Inflammatory macrophage treated with lipopolysaccharide for 4 hours (primary cell): ENCODE data around the gene WDR18.

Experiments used
- DNase-seq: peaks from one replicate; pipeline ENCODE4 v3.0.0-alpha.2; 2020

WDR18 gene

DNA sequence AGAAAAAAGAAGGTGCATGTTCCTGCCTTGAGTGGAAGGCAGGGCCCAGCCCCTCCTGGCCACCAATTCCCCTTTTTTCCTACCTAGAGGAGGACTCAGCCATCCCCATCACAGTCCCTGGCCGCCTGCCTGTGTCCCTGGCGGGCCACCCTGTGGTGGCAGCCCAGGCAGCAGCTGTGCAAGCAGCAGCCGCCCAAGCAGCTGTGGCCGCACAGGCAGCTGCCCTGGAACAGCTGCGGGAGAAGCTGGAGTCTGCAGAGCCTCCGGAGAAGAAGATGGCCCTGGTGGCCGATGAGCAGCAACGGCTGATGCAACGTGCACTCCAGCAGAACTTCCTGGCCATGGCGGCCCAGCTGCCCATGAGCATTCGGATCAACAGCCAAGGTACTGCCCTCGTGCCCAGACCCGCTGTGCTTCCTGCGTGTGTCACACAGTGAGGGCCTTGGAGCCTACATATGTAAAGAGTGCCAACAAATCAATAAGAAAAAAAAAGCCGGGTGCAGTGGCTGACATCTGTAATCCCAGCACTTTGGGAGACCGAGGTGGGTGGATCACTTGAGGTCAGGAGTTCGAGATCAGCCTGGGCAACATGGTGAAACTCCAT, 17.6 kb upstream of the WDR18 start:
- no peak for DNase-seq

DNA sequence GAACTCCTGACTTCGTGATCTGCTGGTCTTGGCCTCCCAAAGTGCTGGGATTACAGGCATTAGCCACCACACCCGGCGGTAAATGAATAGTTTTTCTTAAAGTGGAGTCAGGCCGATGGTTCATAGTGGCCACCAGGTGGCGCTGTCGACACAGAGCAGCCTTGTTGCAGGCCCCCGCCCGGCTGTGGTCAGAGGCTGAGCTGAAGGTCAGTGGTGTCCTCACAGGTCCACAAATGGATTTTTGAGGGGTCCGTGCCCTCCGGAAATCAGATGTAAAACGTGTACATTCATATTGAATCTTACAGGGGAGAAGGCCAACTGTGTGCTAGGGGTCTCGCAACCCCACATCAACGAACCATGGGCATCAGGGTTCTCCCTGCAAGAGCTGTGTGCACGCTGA, 13.4 kb upstream of the WDR18 start:
- no peak for DNase-seq

DNA sequence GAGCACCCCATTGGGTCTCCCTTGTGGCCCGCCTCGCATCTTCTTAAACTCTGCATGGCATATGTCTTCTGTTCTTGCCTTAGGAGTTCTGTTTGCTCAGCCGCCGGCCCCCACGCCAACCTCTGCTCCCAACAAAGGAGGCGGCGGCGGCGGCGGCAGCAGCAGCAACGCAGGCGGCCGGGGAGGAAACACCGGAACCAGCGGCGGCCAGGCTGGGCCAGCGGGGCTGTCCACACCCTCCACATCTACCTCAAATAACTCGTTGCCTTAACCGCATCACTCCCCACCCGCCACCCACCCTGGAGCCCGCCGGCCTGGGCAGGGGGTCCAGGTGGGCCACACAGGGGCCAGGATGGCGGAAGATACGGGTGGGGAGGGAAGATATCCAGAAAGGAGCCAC, 12.3 kb upstream of the WDR18 start:
- DNase-seq, result no peak

DNA sequence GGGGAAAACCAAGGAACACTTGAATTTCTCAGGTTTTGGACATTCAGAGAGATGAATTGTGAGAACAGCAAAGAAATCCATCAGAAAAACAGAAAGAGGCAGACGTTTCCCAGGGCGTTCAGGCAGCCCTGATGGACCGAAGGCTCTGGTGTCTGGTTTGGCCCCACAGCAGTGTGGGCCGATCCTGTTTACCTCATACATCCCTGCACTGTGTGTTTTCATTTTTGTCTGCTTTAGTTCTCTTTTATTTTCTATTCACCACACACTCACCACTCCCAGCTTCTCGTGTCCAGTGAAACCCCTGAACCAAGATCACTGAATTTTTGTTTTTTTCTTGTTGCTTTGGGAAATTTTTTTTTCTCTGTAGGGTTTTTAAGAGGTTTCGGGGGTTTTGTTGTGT, 11.9 kb upstream of the WDR18 start:
- no peak for DNase-seq

DNA sequence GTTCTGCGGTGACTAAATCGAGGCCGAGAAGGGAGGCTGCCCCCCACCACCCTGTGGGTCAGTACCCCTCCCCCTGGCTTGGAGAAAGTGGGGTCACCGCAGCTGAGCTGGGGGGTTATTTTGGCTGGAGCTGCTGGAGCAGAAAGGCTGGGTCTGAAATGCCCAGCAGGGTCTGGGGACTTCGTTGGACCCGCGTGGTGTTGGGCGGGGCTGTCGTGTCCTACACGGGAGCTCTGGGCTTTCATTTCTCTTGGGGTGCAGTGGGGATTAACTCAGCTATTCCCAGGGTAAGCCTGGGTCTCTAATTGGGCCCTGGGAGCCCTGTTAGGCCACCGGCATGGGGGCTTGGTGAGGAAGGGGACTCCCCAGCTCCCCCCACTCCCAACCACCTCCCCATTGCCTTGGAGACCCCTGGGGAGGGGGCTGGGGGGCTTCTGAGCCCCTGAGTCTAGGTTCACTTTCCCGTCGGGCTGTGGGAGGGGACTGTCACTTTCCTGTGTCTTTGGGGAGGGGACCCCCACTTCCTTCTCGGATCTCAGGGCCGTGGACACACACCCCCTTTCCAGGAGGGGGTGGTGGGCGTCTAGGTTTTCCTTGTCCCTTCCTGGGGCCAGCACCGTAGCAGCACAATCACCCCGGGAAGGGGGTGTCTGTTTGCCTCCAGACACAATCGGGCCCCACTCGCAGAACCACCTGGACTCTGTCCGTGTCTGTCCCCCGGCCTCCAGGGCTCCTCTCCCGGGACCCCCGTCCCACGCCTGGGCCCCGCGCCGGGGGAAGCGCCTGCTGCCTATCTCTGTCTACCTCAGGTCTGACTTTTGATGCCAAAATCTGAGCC, 10.2 kb upstream of the WDR18 start:
- no peak for DNase-seq

DNA sequence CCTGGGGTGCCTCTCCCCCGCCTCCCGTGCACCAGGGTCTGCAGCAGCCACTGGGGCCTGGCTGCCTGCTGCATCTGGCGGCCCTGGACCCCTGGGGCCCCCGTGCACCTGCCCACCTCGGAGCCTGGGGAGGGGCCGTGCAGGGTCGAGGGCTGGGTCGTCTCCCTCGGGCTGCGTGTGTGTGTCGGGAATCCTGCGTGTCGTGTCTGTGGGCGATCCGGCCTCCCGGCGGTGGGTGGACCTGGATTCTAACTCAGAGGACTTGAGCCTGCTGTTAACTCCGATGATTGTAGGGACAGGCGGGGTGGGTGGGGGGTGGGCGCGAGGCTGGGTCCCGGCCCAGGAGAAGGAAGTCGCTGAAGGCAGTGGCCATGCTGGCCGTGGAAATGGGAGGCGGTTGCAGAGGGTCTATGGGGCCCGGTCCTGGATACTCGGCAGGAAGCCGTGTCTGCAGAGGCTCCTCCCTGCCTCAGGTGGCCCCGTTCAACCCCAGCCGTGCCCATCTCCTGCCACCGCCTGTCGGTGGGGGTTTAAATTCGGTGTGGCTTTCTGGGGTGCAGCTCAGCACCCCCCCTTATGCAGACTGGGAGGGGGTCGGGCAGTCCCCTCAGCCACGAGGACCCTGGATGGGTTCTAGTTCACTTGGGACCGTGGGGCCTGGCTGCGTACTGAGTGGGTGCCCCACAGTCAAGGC, 9.4 kb upstream of the WDR18 start:
- DNase-seq, result no peak

DNA sequence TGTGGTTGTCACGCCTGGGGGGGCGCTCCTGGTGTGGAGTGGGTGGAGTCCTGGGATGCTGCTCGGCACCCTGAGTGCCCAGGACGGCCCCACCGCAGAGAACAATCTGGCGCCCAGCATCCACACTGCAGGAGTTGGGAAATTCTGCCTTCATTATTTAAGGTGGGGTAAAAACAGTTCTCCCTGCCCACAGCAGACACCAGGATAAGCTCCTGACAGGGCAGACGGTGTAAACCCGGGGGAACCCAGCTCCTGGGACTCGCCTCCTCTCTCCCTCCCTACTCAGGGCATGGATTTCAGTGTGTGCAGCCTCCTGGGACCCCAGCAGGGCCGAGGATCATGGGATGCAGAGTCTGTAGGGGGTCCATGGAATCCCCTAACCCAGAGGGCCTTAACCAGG, 7.7 kb upstream of the WDR18 start:
- no peak for DNase-seq

DNA sequence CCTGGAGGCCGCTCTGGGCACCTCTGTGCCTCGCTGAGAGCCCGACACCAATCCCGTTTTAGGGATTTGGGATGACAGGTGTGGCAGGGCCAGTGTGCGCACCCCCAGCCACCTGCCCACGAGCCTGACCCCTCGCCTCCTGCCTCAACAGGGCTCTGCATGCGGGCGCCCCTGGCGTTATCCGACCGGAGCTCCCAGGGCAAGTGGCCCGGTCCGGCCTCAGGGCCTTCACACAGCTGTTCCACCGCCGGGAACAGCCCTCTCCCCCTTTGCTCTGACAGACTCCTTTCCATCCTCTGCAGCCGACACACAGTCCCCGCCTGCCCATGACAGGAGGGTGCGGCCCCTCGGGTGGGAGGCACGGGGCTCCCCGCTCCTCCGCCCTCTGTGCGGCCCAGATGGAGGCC, 7.1 kb upstream of the WDR18 start:
- no peak for DNase-seq

DNA sequence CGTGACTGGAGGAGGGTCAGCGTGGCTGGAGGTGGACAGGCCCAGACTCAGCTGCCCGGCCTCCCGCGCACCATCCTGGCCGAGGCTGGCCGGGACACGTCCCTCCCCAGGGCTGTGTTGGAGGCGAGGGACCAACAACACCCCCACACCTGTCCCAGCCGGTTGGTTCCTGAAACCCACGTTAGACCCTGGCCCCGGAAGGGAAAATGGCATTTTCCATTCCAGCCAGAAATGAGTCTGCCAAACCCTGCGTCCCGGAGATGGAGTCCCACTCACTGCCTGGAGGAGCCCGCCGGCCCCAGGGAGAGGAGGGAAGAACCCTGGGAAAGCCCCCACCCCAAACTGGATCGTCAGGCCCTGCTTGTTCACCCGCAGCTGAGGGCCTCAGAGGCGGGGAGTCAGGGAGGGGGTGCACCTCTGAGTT, 4.8 kb upstream of the WDR18 start:
- DNase-seq, result no peak

DNA sequence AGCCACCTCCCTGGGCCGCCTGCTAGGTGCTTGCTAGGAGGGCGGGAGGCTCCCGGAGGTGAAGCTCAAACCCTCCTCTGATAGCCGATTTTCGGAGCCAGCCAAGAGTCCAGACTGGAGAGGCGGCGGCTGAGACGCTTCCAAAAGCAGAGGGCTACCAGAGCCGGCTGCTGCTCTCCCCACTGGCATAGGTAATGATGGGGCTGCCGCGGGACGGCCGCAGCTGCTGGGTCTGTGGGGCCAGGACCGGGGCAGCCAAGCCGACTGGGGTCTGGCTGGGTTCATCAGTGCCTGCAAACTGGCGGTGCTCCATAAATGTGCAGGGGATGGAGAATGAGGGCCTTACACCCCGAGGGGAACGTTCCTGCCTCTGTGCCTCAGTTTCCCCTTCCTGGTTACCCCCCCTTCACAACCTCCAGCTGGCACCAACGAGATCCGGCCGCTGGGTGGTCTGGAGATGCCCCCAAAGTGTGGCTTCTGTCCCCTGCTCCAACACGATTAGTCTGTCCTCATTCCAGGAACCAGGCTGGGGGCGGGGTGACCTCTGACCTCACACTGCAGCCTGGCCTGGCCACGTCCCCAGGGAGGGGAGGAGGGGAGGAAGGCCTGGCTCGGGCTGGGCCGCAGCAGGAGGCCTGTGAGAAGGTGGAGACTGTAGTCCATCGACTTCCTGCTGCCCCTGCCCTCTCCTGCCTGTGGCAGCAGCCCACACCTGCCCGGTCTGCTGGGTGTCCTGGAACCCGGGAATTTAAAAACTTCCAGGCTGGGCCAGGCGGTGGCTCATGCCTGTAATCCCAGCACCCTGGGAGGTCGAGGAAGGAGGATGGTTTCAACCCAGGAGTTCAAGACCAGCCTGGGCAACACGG, 3.8 kb upstream of the WDR18 start:
- DNase-seq, result peak; percentile 33

DNA sequence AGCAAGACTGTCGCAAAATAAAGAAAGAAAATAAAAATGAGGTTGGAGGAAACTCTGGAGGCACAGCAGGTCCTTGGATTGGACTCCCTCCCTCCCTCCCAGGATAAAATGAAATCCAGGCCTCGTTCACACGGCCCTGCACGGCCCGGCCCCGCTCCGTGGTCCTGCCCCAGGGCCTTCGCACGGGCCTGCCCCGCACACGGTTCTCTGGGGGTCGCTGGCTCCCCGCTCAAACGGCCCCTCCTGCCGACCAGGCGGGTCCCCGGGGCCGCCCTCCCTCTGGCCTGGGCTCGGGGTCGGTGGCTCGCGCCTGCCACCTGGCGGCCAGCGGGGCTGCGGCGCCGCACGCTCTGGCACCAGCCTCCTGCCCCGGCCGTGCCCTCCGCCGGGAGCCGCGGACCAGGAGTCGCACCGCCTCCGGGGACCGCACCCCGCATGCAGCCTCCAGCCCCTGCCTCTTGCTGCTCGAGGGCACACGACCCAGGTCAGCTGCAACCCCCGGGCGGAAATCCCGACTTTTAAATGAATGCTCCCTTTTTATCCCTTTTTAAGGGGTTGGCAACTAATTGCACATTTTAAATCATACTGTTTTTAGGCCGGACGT, 1.5 kb upstream of the WDR18 start:
- DNase-seq, result peak; percentile 58

DNA sequence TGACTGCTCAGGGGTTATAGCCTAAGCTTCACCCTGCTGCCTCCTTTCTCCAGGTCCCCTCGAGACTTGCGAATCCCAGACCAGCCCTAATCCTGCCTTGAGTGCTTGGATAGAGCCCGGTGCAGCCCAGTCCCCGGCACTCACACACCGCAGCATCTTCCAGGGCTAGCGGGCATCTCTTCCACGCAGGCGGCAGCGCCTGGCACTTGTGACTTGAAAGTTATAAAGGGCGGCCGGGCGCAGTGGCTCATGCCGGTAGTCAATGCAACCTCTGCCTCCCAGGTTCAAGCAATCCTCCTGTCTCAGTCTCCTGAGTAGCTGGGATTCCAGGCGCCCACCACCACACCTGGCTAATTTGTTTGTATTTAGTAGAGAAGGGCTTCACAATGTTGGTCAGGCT, 1.9 kb downstream of the WDR18 start:
- DNase-seq, result no peak

DNA sequence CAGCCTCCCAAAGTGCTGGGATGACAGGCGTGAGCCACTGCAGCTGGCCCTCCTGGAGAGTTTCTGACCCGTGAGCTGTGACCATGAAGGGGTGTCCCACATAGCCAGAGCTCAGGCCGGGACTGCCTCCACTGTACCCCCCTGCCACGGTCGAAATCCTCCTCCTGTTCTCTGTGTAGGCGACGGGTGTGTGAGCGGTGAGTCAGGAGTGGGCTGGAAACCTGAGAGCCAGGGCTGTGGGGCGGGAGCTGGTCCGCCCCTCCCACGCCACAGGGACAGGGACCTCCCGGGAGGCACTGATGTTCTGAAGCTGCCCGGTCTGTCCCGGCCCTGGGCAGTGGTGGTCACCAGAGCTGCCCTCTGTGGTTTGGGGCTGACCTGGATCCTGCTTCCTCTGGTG, 3.9 kb downstream of the WDR18 start:
- DNase-seq, result no peak

DNA sequence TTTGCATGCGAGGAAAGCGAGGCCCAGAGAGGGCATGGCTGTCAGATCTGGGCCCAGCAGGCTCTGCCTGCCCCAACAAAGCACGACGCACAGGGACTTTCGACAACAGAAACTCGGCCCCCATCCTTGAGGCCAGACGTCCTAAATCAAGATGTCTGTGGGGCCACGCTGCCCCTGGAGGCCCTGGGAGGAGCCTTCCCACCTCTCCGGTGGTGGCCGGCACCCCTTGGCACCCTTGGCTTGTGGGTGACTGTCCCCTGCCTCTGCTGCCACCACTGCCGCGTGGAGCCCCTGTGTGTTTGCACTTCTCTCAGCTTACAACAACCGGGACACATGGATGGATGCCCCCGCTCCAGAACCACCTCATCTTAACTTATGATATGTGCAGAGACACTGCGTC, 4.4 kb downstream of the WDR18 start:
- no peak for DNase-seq

DNA sequence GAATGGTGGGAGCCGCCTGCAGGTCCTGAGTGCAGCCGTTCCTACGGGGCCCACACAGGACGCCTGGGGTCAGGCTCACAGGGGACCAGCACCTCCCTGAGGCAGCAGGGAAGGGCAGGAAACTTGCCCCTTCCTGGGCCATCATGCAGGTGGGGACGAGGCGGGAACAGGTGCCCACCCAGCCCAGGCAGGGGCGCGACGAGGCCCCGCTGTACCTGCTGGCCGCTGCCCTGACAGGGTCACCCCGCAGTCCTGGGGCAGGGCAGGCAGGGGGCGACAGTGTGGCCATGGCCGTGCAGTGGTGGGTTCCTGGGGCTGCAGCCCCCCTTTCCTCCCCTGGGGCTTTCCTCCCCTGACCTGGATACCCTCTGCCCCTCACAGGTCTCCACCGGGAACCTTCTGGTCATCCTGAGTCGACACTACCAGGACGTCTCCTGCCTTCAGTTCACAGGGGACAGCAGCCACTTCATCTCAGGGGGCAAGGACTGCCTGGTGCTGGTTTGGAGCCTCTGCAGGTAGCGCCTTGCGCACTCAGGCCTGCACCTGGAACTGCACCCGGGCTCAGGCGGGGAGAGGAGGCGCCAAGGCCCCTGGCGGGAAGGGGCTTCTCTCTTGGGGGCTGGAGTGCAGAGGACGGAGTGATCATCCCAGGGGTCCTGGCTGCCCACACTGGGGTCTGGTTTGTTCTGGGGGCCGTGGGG, 5.4 kb downstream of the WDR18 start:
- DNase-seq, result no peak

DNA sequence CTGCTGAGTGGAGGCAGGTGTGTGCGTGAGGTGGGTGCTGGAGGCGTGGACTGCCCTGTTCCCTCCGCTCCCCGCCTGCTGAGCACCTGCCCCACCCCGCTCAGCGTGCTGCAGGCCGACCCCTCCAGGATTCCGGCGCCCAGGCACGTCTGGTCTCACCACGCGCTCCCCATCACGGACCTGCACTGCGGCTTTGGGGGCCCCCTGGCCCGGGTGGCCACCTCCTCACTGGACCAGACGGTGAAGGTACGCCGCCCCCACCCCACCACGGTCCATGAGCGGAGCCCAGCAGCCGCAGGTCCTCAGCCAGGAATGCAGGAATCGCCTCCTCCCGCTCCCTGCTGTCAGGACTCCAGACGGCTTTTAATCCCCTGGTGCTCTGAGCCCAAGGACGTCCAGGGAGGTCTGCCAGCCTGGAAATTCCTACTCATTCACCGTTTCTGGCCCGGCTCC, 6.0 kb downstream of the WDR18 start:
- DNase-seq, result no peak

DNA sequence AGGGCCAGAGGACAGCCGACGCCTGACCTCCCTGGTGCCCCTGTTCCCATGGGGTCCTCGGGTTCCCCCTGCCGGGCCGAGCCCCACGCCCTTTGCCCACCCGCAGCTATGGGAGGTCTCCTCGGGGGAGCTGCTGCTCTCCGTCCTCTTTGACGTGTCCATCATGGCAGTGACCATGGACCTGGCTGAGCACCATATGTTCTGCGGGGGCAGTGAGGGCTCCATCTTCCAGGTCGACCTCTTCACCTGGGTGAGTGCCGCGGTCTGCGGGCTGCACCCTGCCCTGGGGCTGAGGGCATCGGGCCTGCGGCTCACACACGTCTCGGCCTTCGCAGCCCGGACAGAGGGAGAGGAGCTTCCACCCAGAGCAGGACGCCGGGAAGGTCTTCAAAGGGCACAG, 6.6 kb downstream of the WDR18 start:
- DNase-seq, result no peak

DNA sequence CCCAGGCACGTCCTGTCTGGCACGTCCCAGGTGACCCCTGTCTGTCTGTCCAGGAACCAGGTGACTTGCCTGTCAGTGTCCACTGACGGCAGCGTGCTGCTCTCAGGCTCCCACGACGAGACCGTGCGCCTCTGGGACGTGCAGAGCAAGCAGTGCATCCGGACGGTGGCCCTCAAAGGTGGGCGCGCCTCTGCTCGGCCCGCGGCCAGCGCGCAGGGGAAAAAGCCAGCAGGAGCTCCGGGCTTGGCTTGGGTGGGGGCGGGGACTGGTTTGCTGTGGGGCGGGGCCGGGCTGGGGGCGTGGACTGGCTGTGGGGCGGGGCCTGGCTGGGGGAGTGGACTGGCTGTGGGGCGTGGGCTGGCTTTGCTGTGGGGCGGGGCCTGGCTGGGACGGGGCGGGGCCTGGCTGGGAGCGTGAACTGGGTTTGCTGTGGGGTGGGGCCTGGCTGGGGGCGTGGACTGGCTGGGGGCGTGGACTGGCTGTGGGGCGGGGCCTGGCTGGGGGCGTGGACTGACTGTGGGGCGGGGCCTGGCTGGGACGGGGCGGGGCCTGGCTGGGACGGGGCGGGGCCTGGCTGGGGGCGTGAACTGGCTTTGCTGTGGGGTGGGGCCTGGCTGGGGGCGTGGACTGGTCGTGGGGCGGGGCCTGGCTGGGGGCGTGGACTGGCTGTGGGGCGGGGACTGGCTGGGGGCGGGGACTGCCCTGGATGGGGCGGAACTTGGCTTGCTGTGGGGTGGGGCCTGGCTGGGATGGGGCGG, 7.2 kb downstream of the WDR18 start:
- DNase-seq, result peak; percentile 33

DNA sequence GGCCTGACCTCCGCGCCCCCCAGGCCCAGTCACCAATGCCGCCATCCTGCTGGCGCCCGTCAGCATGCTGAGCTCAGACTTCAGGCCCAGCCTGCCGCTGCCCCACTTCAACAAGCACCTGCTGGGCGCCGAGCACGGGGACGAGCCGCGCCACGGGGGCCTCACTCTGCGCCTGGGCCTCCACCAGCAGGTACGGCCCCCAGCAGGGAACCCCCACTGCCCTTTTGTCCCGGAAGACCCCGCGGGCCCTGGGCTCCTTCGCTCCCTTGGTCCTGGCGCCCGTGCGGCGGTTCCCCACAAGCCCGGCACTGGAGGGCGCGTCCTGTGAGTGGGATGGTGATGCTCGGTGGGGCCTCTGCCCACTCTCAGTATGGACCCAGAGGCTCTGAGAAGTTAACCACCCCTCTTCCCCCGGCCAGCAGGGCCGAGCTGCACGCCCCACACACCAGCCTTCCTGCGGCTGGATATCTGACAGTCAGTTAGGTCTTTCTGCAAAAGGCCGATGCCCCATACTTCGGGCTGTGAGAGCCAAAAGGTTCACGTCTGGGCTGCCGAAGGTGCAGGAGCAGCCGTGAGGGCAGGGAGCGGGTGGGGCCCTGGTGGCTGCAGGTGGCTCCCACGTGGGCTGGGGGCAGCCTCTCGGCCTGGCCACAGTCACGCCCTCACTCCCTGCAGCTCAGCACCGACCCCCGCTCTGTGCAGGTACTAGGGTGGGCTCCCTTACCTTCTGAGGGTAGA, 8.0 kb downstream of the WDR18 start:
- no peak for DNase-seq

DNA sequence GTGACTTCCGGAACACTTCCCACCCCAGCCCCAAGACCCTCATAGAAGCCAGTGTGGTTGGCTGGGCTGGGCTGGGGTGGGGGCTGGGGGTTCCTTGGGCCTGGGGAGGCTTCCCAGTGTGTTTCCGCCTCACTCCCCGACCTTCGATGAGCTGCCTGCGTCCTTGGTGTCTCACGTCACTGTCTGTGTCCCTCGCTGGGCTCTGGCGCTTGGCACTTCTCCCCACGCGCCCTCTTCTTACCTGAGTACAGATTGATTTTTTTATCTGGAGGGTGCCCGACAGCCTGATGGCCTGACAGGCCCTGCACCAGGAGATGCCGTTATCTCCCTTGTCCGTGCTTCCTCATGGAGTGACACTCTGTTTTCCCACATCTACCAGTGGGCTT, 8.5 kb downstream of the WDR18 start:
- DNase-seq, result no peak
